Gastrocnemius medialis (tissue), 4 donors: ENCODE measurements around the gene OR10V1. TPM values are rescaled to one million over a fixed set of nuclear protein-coding genes. Genes with fewer than 3 reads are reported as not detected.

Source experiments
- ATAC-seq, 2 donors: fragments of 150-250 bp; one replicate each; pipeline ENCODE4 v1.9.1; 2016
- DNase-seq, 2 donors: peaks; one replicate each; pipeline ENCODE4 v3.0.0-alpha.2; 2019
- H3K27ac ChIP-seq, 4 donors: fragments of 200-600 bp; sonication (generic); 1 replicate in 1 of 4; 2 replicates in 3 of 4; pipeline ENCODE4 v1.5.1; 2016 to 2018; ENCODE audit warnings: mild to moderate bottlenecking in 2 of 4, moderate library complexity in 1 of 4
- H3K27me3 ChIP-seq, 3 donors: fragments of 200-600 bp; sonication (generic) in 2 of 3; 1 replicate in 1 of 3; 2 replicates in 2 of 3; pipeline versions ENCODE4 v1.5.1 to v1.6.0; 2016 to 2019; ENCODE audit warnings: mild to moderate bottlenecking in 1 of 3, moderate library complexity in 1 of 3
- H3K36me3 ChIP-seq, 2 donors: fragments of 200-600 bp; sonication (generic) in 1 of 2; one replicate each; pipeline ENCODE4 v1.5.1; 2017 to 2018
- H3K4me1 ChIP-seq, 2 donors: fragments of 200-600 bp; sonication (generic) in 1 of 2; one replicate each; pipeline ENCODE4 v1.5.1; 2016 to 2017; ENCODE audit warnings: mild to moderate bottlenecking in 2 of 2
- H3K4me3 ChIP-seq, 4 donors: fragments of 200-600 bp; sonication (generic) in 3 of 4; 1 replicate in 1 of 4; 2 replicates in 3 of 4; pipeline ENCODE4 v1.5.1; 2016 to 2019; ENCODE audit warnings: mild to moderate bottlenecking in 2 of 4
- H3K9me3 ChIP-seq, 3 donors: fragments of 200-600 bp; sonication (generic) in 2 of 3; 1 replicate in 1 of 3; 2 replicates in 2 of 3; pipeline ENCODE4 v1.5.1; 2016 to 2019
- POLR2A ChIP-seq, 2 donors: fragments of 450-650 bp; IDR thresholded peaks; one replicate each; pipeline ENCODE4 v1.6.1; 2017; ENCODE audit warnings: antibody characterized with exemption in 2 of 2, mild to moderate bottlenecking in 2 of 2, moderate library complexity in 2 of 2
- in situ Hi-C, 4 donors: fragments of 200-750 bp; cut with MboI; loops; one replicate each; pipeline versions ENCODE4 v1.15.0 to v1.8.0; 2017; ENCODE audit warnings: low sequenced_read_pairs in 4 of 4
- intact Hi-C: fragments of 100-400 bp; cut with DNase I; formaldehyde crosslinking; loops from one replicate; pipeline ENCODE4 v1.15.1; 2023; ENCODE audit warnings: low total_unique reads
- total RNA-seq, 4 donors: library from RNA; depleted of rRNA; stranded (reverse); fragments of >200 nt; gene quantifications; one replicate each; pipeline versions ENCODE4 v1.1.0 to v1.2.3, GENCODE V29; 2016
- TF ChIP-seq, protein P1 (sequence below), 5 experiments: fragments of 450-650 bp in 3 of 5; fragments of 200-600 bp in 2 of 5; sonication (generic) in 2 of 5; IDR thresholded peaks in 4 of 5; conservative IDR thresholded peaks in 1 of 5; 1 replicate in 4 of 5; 2 replicates in 1 of 5; pipeline ENCODE4 v1.5.1; 2016 to 2019; ENCODE audit warnings: antibody characterized with exemption in 5 of 5, mild to moderate bottlenecking in 3 of 5, moderate library complexity in 3 of 5

The OR10V1 gene
- total RNA-seq, 4 donors from 2014 or later, result not detected

DNA sequence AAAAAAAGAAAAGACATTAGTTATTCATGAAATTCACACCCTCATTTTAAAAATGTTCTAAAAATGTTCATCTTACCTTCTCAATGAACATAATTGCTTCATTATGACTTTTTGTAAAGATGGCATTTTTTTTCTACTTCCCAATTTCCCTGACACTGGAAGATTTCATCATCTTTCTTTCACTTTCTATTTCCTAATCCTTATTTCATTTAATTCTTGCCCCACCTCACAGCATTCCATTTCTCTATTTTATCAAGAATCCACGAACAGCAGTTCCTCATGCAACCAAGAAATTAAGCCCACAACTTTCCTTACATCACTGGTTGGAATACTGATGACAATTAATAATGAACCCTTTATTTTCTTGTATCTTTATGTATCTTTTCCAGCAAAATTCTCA, 46.7 kb downstream of the OR10V1 start:
- H3K4me1 ChIP-seq, result peaks cover 19 to 30% of the 10 kb centered on the region in 2 donors
- no peak for DNase-seq
- no peak overlapping the region for H3K4me3 ChIP-seq
- no peaks in the 10 kb centered on the region for H3K9me3 ChIP-seq
- no peaks in the 10 kb centered on the region for H3K27me3 ChIP-seq
- intact Hi-C loops (loop anchor here (5.0 kb wide), 1 partner anchor 1090 kb away; the partner anchor contains the start of genes LPXN and ZFP91), in situ Hi-C loops (loop anchor here in 3 of 4 donors (5.0 to 10.0 kb wide), 3 partner anchors 50 to 130 kb away; partner anchors contain the start of gene OSBP (in 2 of the 3))
- ATAC-seq, result no peak
- peaks cover 0 to 45% of the 10 kb centered on the region in 2 donors for H3K36me3 ChIP-seq
- H3K27ac ChIP-seq, result peak overlapping the region in 3 of 4 donors; percentile 95 to 99 (median 98)
- no peak for TF ChIP-seq POLR2A (IDR thresholded peaks at IDR 0.05)
- TF ChIP-seq, protein P1, sequence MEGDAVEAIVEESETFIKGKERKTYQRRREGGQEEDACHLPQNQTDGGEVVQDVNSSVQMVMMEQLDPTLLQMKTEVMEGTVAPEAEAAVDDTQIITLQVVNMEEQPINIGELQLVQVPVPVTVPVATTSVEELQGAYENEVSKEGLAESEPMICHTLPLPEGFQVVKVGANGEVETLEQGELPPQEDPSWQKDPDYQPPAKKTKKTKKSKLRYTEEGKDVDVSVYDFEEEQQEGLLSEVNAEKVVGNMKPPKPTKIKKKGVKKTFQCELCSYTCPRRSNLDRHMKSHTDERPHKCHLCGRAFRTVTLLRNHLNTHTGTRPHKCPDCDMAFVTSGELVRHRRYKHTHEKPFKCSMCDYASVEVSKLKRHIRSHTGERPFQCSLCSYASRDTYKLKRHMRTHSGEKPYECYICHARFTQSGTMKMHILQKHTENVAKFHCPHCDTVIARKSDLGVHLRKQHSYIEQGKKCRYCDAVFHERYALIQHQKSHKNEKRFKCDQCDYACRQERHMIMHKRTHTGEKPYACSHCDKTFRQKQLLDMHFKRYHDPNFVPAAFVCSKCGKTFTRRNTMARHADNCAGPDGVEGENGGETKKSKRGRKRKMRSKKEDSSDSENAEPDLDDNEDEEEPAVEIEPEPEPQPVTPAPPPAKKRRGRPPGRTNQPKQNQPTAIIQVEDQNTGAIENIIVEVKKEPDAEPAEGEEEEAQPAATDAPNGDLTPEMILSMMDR (IDR thresholded peaks at IDR 0.05 in 4 of 5, conservative IDR thresholded peaks at IDR 0.05 in 1 of 5), result no peak

Other genes starting within 250 kb of the OR10V1 start
- gene OR4D10, start 240.5 kb downstream of the OR10V1 start, total RNA-seq, result not detected
- not detected for gene OR4D11, start 210.3 kb downstream of the OR10V1 start, total RNA-seq
- gene OR4D9, start 202.3 kb downstream of the OR10V1 start, total RNA-seq, result not detected
- gene OSBP, start 98.1 kb downstream of the OR10V1 start, total RNA-seq, result 10 to 100 TPM; 27.4 to 45.2 (median 34.9) TPM
- gene PATL1, start 44.8 kb downstream of the OR10V1 start, total RNA-seq, result 10 to 100 TPM; 19.0 to 29.9 (median 26.2) TPM
- 10 to 100 TPM in 2 of 4 donors, 1 to 10 TPM in 2; 8.3 to 23.4 (median 15.8) TPM for gene STX3, start 41.5 kb upstream of the OR10V1 start, total RNA-seq
- gene MRPL16, start 96.9 kb upstream of the OR10V1 start, total RNA-seq, result 10 to 100 TPM; 33.7 to 78.2 (median 38.3) TPM
- not detected for gene CBLIF, start 131.7 kb upstream of the OR10V1 start, total RNA-seq
- gene TCN1, start 152.6 kb upstream of the OR10V1 start, total RNA-seq, result not detected
- gene OOSP3, start 164.9 kb upstream of the OR10V1 start, total RNA-seq, result not detected
- gene OOSP1, start 224.6 kb upstream of the OR10V1 start, total RNA-seq, result not detected